T-helper 9 cell (primary cell): ENCODE measurements around the gene RUFY4.
"Not testable (repeated sequence)": the region's sequence is repeated elsewhere in the genome, so short reads cannot be mapped to it uniquely, and the experiment has no call there.

Experiments used
- DNase-seq: peaks from one replicate; pipeline ENCODE4 v3.0.0-alpha.2; 2020

RUFY4 gene

DNA sequence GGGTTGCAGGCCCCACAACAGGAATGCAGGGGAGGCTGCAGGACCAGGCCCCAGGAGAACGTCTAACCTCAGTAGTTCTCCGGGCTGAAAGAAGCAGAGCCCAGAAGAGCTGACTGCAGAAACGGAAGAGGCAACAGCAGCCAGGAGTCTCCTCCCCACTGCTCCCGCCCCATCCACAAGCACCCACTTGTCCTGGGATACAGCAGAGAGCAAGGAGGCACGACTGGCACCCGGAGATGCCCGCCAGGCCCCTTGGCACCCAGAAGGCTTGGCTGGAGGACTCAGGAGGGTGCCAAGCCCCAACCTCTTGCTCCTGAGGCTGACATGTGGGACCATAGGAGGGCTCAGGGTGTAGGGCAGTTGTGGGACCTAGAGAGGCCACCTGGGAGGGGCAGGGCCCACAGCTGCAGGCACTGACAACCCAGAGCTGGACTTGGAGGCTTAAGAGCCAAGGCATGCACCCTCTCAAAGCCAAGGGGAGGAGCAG is 37.2 kb upstream of the RUFY4 start:
- no peak for DNase-seq

DNA sequence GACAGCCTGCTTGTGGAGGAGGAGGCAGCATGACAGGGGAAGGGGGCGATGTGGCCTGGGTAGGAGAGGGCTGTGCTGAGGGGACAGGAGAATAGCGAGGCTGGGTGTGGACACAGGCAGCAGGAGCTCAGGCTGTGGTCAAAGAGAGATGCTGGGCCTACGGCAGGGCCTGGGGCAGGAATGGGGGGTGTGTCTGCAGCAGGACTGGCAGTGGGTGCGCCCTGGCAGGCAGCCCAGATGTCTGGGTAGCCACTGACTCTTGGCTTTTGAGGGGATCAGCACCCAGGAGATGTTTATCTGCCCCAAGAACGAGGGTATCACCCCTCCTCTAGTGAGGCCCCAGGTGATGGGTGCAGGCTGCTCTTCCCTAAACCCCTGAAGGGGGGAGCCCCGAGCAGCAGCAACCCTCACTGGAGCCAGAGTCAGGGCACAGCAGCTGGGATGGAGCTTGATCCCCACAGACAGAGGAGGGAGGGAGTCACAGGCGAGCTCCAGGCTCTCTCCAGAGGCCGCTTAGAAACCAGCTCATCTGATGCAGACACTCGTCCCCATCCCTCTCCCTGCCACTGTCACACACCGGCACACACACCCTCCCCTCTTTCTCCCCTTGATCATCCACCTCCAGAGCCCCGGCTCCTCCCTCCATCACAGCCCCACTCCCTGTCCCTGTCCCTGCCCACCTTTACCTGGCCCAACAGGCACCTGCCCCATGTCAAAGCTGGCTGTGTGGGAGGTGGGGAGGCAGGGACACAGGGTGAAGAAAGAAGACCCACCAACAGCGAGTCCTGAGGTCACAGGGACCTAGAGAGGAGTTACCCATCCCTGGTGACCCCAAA is 36.5 kb upstream of the RUFY4 start:
- no peak for DNase-seq

DNA sequence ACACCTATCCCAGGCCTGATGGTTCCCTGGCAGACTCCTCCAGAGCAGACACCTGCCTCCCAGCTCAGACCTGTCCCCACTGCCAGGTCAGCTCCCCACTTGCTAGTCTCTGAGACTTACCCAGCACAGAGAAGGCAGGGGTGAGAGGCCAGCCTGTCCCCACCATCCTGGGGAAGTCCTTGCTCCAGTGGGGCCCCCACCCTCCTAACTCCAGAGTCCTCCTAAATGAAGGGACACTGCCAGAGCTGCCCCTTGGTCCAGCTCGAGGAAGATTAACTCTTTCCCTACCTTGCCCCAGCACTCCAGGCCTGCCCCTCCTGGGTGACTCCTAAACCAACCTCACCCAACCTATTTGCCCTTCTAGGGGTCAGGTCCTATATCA is 35.9 kb upstream of the RUFY4 start:
- no peak for DNase-seq

GRCh38 chr2:218033590-218034496 is 35.2 kb upstream of the RUFY4 start:
- no peak for DNase-seq

DNA sequence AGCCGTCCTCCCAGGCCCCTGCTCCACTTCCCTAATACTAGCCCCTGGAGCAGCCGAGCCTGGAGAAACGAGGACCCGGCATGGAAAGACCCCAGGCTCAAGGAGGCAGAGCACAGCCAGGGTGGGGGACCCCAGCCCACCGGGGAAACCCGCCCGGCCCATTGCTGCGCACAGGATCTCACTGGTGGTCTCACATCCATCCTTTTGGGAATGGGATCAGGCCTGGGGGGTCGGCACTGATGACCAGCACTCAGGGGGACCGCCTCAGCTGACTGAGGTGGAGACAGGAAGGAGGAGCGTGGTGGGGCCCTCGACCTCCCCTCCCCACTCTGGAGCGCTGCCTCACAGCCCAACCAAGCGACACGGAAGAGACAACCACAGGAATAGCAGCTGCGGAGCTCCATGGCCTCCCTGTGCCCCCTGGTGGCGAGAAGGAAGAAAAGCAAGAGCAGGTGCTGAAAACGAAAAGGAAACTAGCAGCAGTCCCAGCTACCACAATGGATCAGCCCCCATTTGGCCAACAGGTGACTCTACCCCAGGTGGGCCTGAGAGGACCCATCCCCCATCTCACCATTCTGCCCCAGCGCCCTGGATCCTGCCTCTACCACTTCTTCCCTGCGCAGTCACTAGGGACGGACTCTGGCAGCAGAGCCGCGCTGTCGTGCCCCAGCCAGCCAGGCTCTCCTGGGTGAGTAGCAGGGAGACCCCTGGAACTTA is 34.4 kb upstream of the RUFY4 start:
- peak; percentile 56 for DNase-seq

DNA sequence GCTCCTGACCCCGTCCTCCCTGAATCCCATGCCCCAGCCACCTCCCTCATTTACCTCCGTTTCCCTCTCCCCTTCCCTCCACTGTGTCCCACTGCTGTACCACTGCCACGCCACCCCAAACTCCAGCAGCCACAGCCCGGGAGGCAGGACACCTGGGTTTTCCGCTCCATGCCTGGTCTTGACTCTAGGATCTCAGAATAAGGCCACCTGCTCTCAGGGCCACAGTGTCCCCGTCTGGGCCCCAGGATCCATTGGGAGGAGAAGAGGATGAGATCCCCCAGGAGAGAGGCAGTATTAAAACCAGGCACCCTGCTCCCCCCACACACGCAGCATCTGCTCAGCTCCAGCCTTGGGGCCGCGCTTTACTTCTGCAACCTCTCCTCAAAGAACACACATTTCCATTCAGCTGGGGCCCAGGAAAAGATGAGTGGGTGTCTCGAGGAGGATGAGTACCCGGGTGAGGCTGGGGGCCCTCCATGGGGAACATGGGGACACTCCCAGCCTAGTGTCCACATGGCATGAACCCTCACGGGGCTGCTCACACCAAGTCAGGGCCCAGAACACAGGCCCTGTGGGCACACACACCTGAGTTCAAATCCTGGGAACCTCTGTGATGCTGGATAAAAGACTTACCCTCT is 33.5 kb upstream of the RUFY4 start:
- no peak for DNase-seq

GRCh38 chr2:218036371-218036770 is 32.7 kb upstream of the RUFY4 start:
- DNase-seq = no peak

- no peak for DNase-seq
Measured at GRCh38 chr2:218039171-218039570, 29.9 kb upstream of the RUFY4 start.

DNA sequence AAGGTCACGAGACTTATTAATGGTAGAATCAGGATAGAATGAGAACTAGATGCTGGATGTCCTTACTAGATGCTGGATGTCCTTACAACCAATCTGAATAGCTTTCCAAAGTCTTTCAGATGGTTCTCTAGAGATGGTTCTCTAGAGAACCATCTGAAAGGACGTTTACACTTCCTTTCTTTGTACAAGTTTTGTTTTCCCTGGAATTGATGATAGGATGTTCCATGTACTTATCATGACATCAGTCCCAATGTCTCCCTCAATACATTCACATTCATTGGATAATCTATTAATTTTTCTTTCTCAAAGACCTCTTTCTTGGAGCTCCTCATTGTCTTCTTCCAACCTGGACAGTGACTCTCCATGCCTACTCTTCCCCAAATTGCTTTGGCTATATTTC is 28.2 kb upstream of the RUFY4 start:
- no peak for DNase-seq

- no peak for DNase-seq
Measured at GRCh38 chr2:218041302-218042168, 27.5 kb upstream of the RUFY4 start.

GRCh38 chr2:218043100-218043499 is 26.0 kb upstream of the RUFY4 start:
- no peak for DNase-seq

GRCh38 chr2:218043701-218044109 is 25.3 kb upstream of the RUFY4 start:
- DNase-seq = no peak

GRCh38 chr2:218044599-218044998 is 24.5 kb upstream of the RUFY4 start:
- not testable (repeated sequence) for DNase-seq

- no peak for DNase-seq
Measured at GRCh38 chr2:218046238-218046637, 22.8 kb upstream of the RUFY4 start.

DNA sequence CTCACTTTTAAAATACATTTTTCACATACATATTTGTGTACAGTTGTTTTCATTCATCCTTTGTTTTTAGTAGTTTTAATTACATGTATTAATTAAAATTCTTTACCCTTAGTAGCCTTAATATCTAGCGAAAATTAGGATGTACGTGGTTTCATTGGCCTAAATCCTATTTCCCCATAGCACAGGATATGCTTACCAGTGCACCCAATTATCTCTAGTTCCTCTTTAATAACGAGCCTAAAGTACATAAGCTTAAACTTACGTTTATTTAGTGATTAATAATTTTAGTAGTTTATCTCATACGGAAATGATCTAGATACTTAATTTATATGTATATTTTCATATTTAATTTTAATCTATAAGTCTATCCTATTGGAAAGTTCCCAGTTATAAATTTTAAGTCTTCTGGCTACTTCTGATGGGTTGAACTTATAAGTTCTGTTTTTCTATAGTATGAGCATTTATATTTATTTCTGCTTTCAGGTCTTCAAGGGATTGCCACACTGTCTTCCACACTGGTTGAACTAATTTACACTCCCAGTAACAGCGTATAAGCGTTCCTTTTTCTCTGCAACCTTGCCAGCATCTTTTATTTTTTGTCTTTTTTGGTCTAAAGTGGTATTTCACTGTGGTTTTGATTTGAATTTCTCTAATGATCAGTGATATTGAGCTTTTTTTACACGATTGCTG is 21.4 kb upstream of the RUFY4 start:
- DNase-seq = no peak

- DNase-seq = no peak
Measured at GRCh38 chr2:218051903-218052302, 17.1 kb upstream of the RUFY4 start.

DNA sequence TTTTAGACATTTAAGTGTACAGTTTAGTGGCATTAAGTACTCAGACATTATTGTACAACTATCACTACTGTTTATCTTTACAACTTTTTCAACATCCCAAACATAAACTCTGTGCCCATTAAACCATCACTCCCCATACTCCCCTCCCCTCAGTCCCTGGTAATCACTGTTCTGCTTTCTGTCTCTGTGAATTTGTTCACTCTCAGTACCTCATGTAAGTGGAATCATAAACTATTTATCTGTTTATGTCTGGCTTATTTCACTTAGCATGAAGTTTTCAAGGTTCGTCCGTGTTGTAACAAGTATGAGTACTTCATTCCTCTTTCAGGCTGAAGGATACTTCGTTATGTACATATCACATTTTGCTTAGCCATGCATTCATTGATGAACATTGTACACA is 9.8 kb upstream of the RUFY4 start:
- no peak for DNase-seq

DNA sequence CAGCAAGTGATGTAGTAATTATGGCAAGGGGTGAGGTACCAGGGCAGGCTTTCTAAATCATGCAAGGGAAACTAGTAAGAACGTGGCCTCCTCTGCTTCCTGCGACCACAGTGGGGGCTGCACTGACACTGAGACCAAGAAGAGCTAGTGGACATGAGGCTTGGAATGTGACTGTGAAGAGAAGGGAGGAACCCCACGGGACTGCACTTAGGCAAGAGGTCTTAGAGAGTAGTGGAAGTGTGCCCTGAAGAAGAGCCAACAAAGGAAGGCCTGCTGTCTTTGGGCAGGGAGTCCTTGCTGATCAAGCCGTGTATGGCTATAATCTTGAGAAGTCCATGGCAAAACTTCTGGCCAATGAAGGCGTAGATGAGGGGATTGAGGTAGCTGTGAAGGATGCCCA is 8.9 kb upstream of the RUFY4 start:
- DNase-seq = no peak

DNA sequence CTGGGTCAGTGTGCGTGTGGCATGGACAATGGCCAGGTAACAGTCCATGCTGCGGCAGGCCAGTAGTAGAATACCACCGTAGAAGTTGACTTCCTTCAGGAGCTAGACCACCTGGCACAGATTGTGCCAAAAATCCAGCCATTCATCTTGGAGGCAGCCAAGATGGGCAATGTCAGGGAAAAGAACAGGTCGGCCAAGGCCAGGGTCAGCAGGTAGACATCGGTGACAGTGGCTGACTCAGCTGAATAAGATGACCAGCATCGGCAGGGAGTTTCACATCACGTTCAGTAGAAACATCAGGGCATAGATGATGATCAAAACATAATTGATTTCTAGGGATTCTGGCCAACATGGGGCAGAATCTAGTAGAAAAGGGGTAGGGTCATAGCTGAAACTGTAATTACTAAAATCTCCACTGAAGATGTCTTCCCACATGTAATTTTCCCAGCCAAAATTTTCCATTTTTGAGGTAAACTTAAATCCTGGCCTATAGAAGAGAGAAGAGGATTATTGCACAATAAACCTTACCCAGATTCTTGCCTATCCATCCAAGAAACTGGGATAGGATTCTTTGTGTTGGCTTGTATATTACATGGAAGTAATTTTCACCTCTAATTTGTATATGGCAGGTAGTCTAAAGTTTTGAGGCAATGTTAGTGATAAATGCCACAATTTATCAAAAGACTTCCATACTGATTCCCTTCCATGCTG is 7.9 kb upstream of the RUFY4 start:
- no peak for DNase-seq

- no peak for DNase-seq
Measured at GRCh38 chr2:218063486-218063885, 5.6 kb upstream of the RUFY4 start.
